ENCODE measurements around the gene RUNDC1.

RUNDC1 gene

GRCh38 chr17:43020789-43021740, 40.7 kb downstream of the RUNDC1 start (continued):
- TF ChIP-seq AEBP2 (tag by site-specific recombination; IDR thresholded peaks at IDR 0.05; ENCODE audit: borderline replicate concordance) (no peak), KLF1 (tag by site-specific recombination; IDR thresholded peaks at IDR 0.05) (peak; percentile 86), ZFP41 (tag by site-specific recombination; IDR thresholded peaks at IDR 0.05; ENCODE audit: borderline replicate concordance) (no peak), ZNF624 (tag by site-specific recombination; IDR thresholded peaks at IDR 0.05) (no peak), EGR2 (tag by site-specific recombination; IDR thresholded peaks at IDR 0.05; ENCODE audit: low read depth) (no peak), PBX3 (CRISPR knock-in tag; IDR thresholded peaks at IDR 0.05) (no peak), ZNF398 (tag by site-specific recombination; IDR thresholded peaks at IDR 0.05) (peak; percentile 82), ZNF280C (tag by site-specific recombination; IDR thresholded peaks at IDR 0.05) (no peak), TRIM28 (IDR thresholded peaks at IDR 0.05; ENCODE audit: borderline replicate concordance, low read length) (no peak), ZNF629 (tag by site-specific recombination; IDR thresholded peaks at IDR 0.05) (no peak), ZNF549 (tag by site-specific recombination; IDR thresholded peaks at IDR 0.05) (no peak), ZNF560 (tag by site-specific recombination; IDR thresholded peaks at IDR 0.05; ENCODE audit: borderline replicate concordance) (no peak), ZNF112 (tag by site-specific recombination; IDR thresholded peaks at IDR 0.05) (no peak), GFI1B (tag by site-specific recombination; IDR thresholded peaks at IDR 0.05) (no peak), ZNF138 (tag by site-specific recombination; IDR thresholded peaks at IDR 0.05; ENCODE audit: borderline replicate concordance) (no peak), BCL6B (tag by site-specific recombination; IDR thresholded peaks at IDR 0.05) (no peak), ZNF184 (tag by site-specific recombination; IDR thresholded peaks at IDR 0.05) (no peak), ZNF426 (tag by site-specific recombination; IDR thresholded peaks at IDR 0.05) (no peak), ZNF785 (tag by site-specific recombination; IDR thresholded peaks at IDR 0.05) (no peak), SP3 (tag by site-specific recombination; IDR thresholded peaks at IDR 0.05) (peak; percentile 62), ZNF555 (tag by site-specific recombination; conservative IDR thresholded peaks at IDR 0.05) (no peak), ZNF146 (tag by site-specific recombination; IDR thresholded peaks at IDR 0.05) (no peak), KLF7 (tag by site-specific recombination; IDR thresholded peaks at IDR 0.05; ENCODE audit: borderline replicate concordance) (peak; percentile 65; the same call in 1 of the 2 replicates), ATF2 (tag by site-specific recombination; IDR thresholded peaks at IDR 0.05; ENCODE audit: low read depth) (no peak), ZNF133 (tag by site-specific recombination; IDR thresholded peaks at IDR 0.05) (no peak), MZF1 (tag by site-specific recombination; IDR thresholded peaks at IDR 0.05; ENCODE audit: borderline replicate concordance) (no peak), PRDM4 (tag by site-specific recombination; IDR thresholded peaks at IDR 0.05) (no peak)

Data from HEK293 (cell line).